Measurements from ENCODE around the gene ZFAND2B.
"Not testable (repeated sequence)": the region's sequence is repeated elsewhere in the genome, so short reads cannot be mapped to it uniquely, and the experiment has no call there.

Gene ZFAND2B

GRCh38 chr2:219252570-219252899 lies 46.0 kb downstream of the ZFAND2B start:
- no peak for DNase-seq

- peak; percentile 61 for DNase-seq
Observed at GRCh38 chr2:219252900-219253752, 46.5 kb downstream of the ZFAND2B start, which contains the start of gene TUBA4B. Gene TUBA4B, plus strand, starts transcription at chr2:219253243. Its CDS starts 165 bp downstream, at chr2:219253408.

GRCh38 chr2:219253753-219254589 lies 47.4 kb downstream of the ZFAND2B start, which contains the start of gene TUBA4A:
Gene TUBA4A, minus strand, starts transcription at chr2:219253918. Its CDS starts 60 bp downstream, at chr2:219253858.
- DNase-seq = peak; percentile 92

GRCh38 chr2:219254590-219255201 lies 48.1 kb downstream of the ZFAND2B start:
- DNase-seq = peak; percentile 66

- not testable (repeated sequence) for DNase-seq
Observed at GRCh38 chr2:219258942-219259341, 52.4 kb downstream of the ZFAND2B start.

Measured in CD4-positive, alpha-beta T cell treated with Interleukin-17A for 1 hour (primary cell).